ENCODE results near the gene FBRSL1.

- no peak for TF ChIP-seq CTCF (conservative IDR thresholded peaks at IDR 0.05; ENCODE audit: low read depth, low read length)
- TF ChIP-seq EZH2 (IDR thresholded peaks at IDR 0.05; ENCODE audit: borderline replicate concordance, low read depth, low read length, poor library complexity, severe bottlenecking) = no peak
Observed at GRCh38 chr12:132471858-132472255, 18.1 kb upstream of the FBRSL1 start.
